Activated T-cell treated with anti-CD3 and anti-CD28 coated beads, Interleukin-2, amount 50 U/mL, for 1 hour (primary cell): ENCODE results near the gene TP53BP1.

Experiments used
- DNase-seq: peaks from one replicate; pipeline ENCODE4 v3.0.0-alpha.2; 2020

TP53BP1 gene

DNA sequence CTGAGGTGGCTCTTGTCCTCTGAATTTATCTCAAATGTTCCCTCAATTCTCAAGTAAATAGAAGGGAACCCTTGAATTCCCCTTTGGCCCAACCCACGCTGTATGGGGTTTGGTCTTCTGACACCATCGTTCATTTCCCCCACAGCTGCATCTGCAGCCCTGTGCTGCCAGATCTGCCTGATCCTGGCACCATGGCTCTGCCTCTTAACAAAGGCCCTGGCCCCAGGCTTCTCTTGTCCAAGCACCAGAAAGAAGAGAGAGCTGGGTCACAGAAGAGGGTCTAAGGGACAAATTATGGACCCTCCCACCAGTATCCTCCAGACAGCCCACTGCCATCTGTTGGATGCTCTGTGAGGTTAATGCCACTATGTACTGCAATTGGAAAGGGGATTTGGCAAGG is 26.2 kb upstream of the TP53BP1 start:
- no peak for DNase-seq

DNA sequence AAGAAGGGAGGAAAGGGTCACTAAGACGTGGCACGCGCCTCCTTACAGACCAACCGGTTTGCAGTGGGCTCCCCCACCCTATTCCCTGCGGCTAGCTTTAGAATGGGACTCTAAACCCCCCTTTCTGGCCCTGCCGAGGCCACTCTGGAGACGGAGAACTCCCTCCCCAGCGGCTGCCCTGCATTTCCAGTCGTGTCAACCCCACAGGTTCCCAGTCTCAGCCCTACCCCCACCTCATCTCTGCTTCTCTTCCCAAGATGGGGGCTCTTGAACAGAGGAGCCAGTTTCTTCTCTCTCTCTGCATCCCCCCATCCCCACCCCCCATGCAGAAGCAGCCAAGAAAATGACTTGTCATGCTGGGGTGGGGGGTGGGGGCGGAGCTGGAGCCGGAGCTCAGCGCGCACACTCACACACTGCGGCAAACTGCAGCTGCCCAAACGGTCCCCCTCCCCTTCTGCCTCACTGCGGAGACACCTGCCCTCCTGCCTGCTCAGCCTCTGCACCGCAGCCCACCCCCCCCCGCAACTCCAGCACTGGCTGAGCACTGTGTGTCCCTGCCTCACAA is 25.3 kb upstream of the TP53BP1 start:
- no peak for DNase-seq

- DNase-seq, result no peak
Observed at GRCh38 chr15:43517354-43518196, 24.6 kb upstream of the TP53BP1 start, which contains the start of gene MAP1A. Gene MAP1A, plus strand, starts transcription at chr15:43517608. Its CDS starts 3,866 bp downstream, at chr15:43521474.

DNA sequence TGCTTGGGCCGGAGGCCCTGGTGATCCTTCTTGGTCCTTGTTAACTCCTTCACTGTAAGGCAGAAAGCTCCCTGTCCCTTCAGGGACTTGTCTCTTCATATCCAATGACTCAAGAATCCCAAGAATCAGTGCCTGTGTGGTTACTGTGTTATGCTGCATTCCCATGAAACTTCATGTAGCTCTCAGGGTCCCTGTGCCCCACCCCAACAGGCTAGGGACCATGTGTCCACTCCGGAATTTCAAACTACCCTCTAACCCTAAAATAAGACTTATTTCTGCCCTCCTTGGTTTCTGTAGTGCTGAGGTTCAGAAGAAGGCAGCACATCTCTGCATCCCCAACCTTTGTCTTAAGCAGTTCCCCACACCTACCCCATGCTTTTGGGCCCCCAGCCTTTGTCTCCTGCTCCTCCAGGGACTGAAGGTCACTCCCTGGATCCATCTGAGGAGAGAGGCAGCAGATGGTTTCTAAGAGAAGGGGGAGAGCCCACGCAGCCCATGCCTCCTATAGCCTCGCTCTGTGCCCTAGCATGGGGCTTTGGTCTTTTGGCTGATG is 23.9 kb upstream of the TP53BP1 start:
- no peak for DNase-seq

DNA sequence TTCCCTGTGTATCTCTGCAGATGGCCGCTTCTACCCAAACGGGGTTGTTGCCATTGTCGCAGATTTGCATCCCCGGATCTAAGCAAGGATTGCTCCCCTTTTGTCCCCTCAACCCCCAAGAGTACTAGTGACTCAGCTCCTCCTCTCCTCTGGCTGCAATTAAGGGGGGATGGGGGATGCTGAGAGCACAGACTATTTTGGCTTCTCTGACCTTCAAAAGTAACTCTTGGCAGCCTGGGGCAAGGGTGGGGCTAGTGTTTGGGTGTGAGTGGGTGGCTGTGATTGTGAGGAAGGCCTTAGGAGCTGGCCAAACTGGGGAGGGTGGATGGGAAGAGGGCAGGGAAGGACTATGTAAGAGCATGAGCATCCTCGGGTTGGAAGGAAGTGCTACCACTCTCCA is 23.2 kb upstream of the TP53BP1 start:
- DNase-seq, result no peak

DNA sequence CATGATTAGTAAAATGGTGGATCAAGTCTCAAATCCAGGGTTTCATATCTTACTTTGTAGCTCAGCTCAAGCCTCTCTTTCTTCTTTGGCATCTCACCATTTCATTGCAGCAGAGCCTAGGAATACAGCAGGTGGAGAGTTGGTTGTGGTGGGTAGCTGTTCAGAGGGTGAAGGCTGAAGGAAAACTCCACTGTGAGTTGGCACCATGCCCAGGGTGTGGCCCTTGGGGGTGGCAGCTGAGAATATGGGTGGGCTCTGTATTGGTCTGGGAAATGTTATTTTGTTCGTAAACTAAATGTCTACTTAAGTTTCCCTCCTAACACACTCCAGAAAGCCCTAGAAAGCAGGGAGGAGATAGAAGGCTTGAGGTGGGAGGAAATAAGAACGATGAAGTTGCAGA is 22.8 kb upstream of the TP53BP1 start:
- no peak for DNase-seq

- no peak for DNase-seq
Observed at GRCh38 chr15:43514241-43515057, 21.5 kb upstream of the TP53BP1 start.

GRCh38 chr15:43513550-43513949 is 20.6 kb upstream of the TP53BP1 start:
- DNase-seq, result no peak

DNA sequence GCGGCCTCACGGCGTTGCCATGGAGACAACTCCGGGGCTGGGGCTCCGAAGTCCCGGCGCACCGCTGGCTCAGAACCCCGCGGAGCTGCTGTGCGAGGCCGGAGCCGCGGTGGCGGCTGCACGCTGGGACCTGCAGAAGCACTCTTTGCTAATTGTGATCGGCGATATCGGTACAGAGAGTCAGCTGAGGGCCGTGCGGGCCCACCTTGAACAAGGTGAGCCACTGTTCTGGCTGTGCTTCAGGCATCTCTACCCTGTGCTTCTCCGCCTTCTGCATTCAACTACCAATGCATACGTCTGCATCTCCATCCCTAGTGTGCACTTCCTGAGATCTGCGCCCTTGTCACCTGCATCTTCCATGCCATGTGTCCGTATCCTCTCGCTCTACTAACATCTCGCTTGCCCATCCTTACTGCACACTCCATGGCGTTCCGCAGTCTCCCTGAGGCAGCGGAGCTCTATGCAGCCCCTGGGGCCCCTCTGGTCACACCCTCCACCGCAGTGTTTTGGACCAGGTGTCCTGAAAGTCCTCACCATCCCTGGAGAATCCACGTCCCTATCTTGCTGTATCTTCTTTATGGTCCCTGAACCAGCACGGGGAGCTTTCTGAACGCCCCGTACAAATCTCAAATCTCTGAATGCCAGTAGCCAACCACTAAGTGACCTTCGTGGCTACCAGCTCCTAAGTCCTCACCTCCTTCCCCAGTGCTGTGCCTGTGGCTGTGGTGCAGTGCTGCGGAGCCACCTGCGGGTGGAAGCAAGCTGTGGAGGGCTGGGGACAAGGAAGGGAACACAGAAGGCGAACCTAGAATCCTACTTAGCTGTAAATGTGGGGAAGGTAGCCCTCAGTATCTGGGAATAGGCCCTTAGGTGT is 18.3 kb upstream of the TP53BP1 start:
- peak; percentile 35 for DNase-seq

DNA sequence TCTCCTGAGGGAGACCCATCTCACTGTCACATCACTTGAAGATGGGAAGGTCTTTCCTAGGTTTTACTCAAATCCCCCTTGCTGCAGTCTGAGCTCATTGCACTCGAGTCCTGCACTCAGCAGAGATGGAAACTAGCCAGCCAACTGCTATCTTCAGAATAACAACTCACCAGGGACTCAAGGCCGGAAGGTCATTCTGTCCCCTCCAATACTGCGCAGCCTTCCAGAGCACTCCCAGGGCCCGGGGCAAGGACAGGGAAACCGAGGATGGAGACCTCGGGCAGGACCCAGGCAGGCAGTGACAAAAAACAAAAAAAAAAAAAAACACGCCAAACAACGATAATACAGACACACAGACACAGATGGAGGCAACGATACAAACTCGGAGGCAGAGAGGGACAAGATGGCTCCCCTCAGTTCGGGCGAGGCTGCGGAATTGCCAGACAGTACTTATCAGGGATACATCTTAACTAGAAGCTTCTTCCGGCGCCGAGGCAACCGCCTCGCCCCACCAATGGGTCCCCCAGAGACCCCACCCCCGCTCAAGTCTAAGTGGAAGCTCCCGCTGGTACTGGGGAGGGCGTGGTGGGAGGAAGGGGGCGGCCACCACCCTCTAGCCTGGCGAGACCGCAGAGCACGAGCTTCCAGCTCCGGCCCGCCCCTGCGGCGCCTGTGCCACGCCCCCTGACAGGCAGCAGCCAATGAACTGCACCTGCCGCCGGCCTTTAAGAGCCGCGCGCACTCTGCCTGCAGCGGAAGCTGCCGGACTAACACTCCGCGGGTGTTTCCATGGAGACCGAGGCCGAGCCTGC is 17.4 kb upstream of the TP53BP1 start:
- DNase-seq, result peak; percentile 96

- DNase-seq, result no peak
Observed at GRCh38 chr15:43509660-43510199, 16.8 kb upstream of the TP53BP1 start.

- DNase-seq, result no peak
Observed at GRCh38 chr15:43508991-43509659, 16.2 kb upstream of the TP53BP1 start.

DNA sequence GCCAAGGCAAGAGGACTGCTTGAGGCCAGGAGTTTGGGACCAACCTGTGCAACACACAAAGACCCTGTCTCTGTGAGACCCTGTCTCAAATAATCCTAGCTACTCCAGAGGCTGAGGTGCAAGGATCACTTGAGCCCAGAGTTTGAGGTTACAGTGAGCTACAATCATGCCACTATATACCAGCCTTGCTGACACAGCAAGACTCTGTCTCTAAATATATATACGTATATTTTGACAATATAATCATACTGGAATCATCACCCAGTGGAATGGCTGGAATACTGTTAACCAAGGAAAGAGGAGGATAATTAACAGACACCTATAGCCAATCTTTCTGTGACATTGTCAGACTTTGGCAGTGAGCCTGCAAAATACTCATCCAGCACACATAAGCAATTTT is 15.5 kb upstream of the TP53BP1 start:
- DNase-seq, result no peak

- DNase-seq, result no peak
Observed at GRCh38 chr15:43505738-43506137, 12.8 kb upstream of the TP53BP1 start.

GRCh38 chr15:43499635-43500034 is 6.7 kb upstream of the TP53BP1 start:
- DNase-seq, result no peak

DNA sequence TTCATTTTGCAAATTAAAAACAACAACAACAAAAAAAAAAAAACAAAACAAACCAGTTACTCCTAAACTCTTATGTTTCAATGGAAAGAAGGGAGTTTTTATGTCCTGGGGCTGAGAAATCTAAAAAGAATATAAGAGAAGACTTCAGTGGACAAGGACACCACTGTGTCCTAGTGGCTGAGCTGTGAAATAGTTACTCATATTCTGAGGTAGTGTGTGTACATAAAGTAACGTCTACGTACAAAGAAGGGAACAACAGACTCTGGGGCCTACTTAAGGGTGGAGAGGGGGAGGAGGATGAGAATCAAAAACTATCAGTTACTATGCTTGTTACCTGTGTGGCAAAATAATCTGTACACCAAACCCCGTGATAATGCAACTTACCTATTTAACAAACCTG is 6.0 kb upstream of the TP53BP1 start:
- DNase-seq, result no peak

- DNase-seq, result no peak
Observed at GRCh38 chr15:43493703-43494472, 932 bp upstream of the TP53BP1 start.

DNA sequence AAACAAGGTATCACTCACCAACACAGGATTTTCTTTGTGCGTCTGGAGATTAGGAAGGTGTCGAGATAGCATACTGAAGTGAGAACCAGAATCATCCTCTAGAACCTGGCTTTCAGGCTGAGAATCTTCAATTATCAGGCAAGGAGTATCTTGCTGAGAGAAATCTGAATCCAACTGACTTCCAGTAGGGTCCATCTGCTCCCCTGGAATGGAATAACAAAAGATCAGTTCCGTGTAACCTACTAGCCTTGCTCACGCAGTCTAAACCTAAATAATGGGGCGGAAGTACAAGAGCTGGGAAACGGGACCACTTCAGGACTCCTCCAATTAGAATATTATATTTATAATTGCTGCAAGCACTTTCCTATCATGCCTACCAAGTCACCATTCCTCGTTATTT is 690 bp downstream of the TP53BP1 start:
- DNase-seq, result no peak

- no peak for DNase-seq
Observed at GRCh38 chr15:43489191-43489590, 3.8 kb downstream of the TP53BP1 start.

DNA sequence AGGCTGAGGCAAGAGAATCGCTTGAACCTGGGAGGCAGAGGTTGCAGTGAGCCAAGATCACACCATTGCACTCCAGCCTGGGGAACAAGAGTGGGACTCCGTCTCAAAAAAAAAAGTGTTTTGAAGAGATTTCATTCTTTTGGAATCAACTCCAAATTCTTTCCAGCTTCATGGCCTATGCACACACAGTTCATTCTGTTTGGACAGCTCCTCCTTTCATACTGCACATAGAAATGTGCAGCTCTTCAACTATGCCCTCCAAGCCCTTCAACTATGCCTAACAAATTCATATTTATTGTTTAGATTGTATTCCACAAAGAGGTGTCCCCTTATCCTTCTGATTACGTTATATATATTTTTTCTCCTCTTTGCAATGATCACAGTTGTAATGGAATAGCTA is 4.2 kb downstream of the TP53BP1 start:
- DNase-seq, result no peak
